Measurements from ENCODE around the gene TUBGCP3.

TUBGCP3 gene

DNA sequence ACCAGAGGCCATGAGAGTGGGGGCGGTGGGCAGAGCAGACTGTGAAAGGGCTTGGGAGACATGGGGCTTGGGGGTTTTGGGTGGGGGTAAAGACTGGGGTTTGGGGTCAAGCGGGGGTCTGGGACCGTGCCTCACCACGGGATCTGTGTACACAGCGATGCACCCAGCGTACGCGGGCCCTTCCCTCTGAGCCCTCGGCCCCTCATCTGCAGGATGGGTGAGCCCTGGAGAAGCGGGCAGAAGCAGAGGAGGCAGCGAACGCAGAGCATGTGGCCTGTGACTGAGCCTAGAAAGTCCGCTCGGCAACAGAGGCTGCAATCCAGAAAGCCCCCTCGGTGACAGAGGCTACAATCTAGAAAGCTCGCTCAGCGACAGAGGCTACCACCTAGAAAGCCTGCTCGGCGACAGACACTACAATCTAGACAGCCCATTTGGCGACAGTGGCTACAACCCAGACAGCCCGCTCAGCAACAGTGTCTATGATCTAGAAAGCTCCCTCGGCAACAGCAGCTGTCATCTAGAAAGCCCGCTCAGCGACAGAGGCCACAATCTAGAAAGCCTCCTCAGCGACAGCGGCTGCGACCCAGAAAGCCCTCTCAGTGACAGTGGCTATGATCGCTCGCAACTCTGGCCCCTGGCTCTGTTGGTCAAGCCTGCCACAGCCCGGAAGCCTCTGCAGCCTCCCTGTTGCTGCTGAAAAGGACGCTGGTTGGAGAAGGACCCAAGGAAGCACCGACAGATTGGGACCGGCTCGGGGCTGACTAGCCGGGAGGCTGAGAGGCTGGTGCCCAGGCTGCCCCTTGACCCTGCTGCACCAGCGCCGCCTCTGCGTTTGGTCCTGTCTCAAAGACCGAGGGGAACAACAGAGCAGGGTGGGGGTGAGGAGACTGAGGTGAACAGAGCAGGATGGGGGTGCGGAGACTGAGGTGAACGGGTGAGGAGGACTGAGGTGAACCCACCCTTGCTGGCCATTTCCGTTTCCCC, 143.2 kb downstream of the TUBGCP3 start:
- H3K27me3 Mint-ChIP-seq: peaks cover 45% of the 10 kb centered on the region
- no peak overlapping the region for H3K27ac Mint-ChIP-seq
- H3K36me3 Mint-ChIP-seq: no peaks in the 10 kb centered on the region
- no peaks in the 10 kb centered on the region for H3K4me1 Mint-ChIP-seq
- no peak overlapping the region for H3K4me3 Mint-ChIP-seq
- no peaks in the 10 kb centered on the region for H3K9me3 Mint-ChIP-seq
- no peak for ATAC-seq

DNA sequence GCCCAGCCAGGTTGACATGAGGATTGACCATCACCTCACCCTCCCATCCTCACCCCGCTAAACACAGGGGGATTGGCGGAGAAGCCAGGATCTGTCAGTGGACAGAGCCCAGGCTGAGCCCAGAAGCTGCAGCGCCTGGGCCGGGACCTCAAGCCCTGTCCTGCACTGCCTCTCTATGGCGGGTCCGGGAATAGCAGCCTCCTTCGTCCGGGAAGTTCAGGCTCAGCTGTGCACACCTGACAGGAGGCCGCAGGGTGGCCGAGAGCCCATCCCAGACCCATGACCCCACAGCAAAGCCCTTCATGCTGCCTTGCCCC, 144.0 kb downstream of the TUBGCP3 start:
- peaks cover 49% of the 10 kb centered on the region for H3K27me3 Mint-ChIP-seq
- H3K4me3 Mint-ChIP-seq: no peak overlapping the region
- H3K9me3 Mint-ChIP-seq: no peaks in the 10 kb centered on the region
- ATAC-seq: no peak
- no peaks in the 10 kb centered on the region for H3K36me3 Mint-ChIP-seq
- H3K27ac Mint-ChIP-seq: no peak overlapping the region
- no peaks in the 10 kb centered on the region for H3K4me1 Mint-ChIP-seq

DNA sequence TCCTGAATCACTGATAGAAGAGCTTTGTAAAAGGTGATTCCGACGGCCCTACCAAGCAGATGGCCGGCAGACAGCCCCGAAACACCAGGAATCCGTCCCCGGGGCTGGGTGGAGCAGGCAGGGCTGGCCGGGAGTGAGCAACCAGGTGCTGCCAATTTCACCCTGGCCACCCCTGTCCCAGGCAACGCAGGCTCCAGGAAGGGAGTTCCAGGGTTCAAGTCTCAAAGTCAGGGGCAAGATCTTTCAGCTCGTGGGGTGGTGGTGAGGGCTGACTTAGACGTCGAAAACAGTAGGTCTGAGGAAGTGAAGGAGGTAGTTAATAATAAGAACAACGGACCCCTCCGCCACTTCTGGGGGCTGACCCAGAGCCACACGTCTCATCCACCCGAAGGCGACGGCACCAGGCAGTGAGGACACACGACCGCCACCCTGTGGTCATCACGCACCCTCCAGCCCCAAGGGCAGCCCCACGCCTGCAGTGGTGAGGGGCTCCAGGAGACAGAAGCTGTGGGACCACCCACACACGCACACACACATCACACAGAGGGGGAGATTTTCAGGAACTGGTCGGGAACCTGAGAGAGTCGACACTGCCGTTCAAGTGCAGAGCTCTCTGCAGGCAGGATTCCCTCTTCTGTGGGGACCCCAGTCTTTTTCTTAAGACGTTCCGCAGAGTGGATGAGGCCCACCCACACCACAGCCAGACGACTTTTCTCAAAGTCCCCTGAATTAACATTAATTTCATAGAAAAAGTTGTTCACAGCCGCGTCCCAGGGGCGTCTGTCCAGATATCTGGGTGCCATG, 144.6 kb downstream of the TUBGCP3 start:
- Mint-ChIP-seq H3K27ac (no peak overlapping the region), H3K9me3 (peaks cover 1% of the 10 kb centered on the region), H3K36me3 (no peaks in the 10 kb centered on the region), H3K4me3 (no peak overlapping the region), H3K27me3 (peaks cover 49% of the 10 kb centered on the region), H3K4me1 (no peaks in the 10 kb centered on the region)
- ATAC-seq: no peak

DNA sequence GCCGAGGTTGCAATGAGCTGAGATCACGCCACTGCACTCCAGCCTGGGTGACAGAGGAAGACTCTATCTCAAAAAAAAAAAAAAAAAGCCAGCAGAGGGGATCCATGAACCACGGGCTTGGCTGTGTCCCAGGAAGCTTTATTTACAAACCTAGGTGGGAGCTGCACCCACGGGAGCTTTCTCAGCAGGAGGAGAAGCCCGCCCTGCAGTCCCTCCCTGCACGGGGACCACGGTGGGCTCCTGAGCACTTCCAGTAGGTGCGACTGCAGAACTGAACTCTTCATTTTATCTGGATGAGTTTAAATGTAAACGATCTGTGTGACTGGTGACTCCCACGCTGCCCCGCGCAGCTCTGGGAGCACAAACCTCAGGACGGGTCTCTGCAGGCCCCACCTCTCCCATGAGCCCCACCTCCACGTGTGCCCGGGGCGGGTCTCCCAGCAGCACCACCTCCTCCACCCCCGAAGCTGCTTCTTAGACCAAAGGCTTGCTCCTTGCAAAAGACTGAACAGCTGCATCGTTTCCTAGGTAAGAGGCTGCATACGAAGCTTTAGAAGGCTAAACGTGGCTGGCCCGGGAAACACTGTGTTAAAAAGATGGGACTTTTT, 145.4 kb downstream of the TUBGCP3 start:
- peaks cover 8% of the 10 kb centered on the region for H3K9me3 Mint-ChIP-seq
- ATAC-seq: no peak
- H3K4me3 Mint-ChIP-seq: no peak overlapping the region
- H3K36me3 Mint-ChIP-seq: no peaks in the 10 kb centered on the region
- H3K27ac Mint-ChIP-seq: no peak overlapping the region
- no peaks in the 10 kb centered on the region for H3K4me1 Mint-ChIP-seq
- H3K27me3 Mint-ChIP-seq: peaks cover 48% of the 10 kb centered on the region

DNA sequence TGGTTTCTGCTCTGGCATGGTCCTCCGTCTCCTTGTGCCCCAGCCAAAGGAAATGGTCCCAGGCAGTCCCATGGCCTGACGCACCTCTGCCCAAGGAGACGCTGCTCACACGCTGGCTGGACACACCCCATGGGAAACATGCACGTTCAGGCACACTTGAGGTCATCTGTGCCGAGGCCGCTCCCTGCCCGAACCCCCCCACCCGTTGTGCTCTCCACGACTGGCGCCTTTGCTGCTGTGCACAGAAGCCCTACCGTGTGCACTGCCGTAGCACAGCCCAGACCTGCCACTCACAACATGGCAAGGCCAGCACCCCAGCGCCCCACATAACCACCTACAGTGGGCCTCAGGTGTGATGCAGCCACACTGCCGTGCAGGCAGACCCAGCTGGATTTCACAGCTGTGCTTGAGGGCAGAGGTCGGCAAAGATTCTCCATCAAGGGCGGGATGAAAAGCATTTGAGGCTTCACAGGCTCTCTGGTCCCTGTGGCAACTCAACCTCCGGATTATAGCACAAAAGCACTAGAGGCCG, 146.1 kb downstream of the TUBGCP3 start:
- H3K27me3 Mint-ChIP-seq: peaks cover 41% of the 10 kb centered on the region
- H3K4me3 Mint-ChIP-seq: no peak overlapping the region
- no peak for ATAC-seq
- H3K4me1 Mint-ChIP-seq: no peaks in the 10 kb centered on the region
- H3K9me3 Mint-ChIP-seq: peaks cover 8% of the 10 kb centered on the region
- H3K36me3 Mint-ChIP-seq: no peaks in the 10 kb centered on the region
- H3K27ac Mint-ChIP-seq: no peak overlapping the region

DNA sequence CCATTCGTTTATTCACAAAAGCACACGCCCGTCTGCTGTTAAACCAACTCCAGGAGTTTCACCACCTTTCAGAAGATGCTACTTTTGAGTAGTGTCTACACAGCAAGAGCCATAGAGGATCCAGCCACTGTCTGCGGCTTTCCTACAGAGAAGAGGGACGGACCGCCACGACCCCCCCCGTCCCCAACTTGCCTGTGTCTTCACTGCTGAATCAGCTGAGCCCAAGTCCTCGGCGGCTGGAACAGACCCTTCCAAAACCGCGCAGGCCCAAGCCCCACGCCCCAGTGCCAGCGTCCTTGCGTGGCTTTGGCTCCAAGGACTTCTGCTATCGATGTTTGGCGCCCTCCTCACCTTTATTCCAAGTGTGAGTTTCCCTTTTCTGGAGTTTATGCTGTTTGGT, 146.7 kb downstream of the TUBGCP3 start:
- H3K27me3 Mint-ChIP-seq: peaks cover 34% of the 10 kb centered on the region
- no peak for ATAC-seq
- no peaks in the 10 kb centered on the region for H3K4me1 Mint-ChIP-seq
- H3K27ac Mint-ChIP-seq: no peak overlapping the region
- no peak overlapping the region for H3K4me3 Mint-ChIP-seq
- no peaks in the 10 kb centered on the region for H3K36me3 Mint-ChIP-seq
- H3K9me3 Mint-ChIP-seq: peaks cover 8% of the 10 kb centered on the region

DNA sequence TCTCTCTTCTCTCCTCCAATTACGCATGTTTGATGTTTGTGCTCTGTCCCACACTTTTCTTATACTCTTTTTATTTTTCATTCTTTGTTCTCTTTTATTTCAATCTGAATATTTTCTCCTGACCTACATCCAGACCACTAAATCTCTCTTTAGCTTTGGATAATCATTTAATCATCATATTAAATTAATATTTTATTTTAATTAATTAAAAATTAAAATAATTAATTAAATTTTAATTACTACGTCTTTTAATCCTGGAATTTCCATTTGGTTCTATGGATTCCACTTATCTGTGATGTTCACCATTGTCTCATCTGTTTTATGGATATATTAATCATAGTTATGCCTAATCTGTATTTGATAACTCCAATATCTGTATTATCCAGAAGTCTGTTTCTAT, 149.4 kb downstream of the TUBGCP3 start:
- Mint-ChIP-seq H3K9me3 (peaks cover 8% of the 10 kb centered on the region), H3K4me1 (no peaks in the 10 kb centered on the region), H3K4me3 (no peak overlapping the region), H3K27me3 (peaks cover 21% of the 10 kb centered on the region), H3K36me3 (no peaks in the 10 kb centered on the region), H3K27ac (no peak overlapping the region)
- ATAC-seq: no peak

DNA sequence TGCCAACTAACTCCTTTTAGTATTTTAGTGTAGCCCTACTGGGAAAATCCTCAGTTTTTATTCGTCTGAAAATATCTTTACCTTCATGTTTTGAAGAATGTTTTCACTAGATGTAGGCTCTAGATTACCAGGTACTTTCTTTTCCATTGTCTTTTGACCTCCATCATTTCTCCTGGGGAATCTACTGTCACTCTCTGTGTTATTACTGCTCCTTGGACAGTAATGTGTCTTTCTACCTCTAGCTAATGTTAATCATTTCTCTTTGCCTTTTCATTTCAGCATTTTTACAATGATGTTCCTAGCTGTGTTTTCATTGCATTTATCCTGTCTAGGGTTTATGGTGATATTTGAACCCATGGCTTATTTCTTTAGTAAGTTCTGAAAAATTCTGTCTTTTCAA, 149.9 kb downstream of the TUBGCP3 start:
- no peak for ATAC-seq
- H3K4me3 Mint-ChIP-seq: no peak overlapping the region
- peaks cover 8% of the 10 kb centered on the region for H3K9me3 Mint-ChIP-seq
- no peaks in the 10 kb centered on the region for H3K36me3 Mint-ChIP-seq
- H3K4me1 Mint-ChIP-seq: no peaks in the 10 kb centered on the region
- H3K27ac Mint-ChIP-seq: no peak overlapping the region
- peaks cover 17% of the 10 kb centered on the region for H3K27me3 Mint-ChIP-seq

DNA sequence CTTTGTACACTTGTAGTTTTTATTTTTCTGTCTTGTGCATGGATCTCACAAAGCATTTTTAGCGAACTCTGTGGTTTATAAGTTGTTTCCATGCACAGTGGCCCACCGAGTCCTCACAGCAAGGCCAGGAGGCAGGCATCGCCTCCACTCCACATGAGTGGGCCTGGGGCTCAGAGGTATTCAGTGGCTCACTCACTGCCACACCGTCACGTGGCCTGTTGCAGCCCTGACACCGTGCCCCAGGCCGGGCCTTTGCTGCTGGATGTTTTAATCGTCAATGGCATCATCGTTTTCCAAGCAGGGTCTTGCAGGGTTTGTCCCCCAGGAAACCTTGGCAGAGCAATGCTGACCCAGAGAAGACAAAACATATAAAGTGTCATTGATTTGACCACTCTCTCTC, 152.0 kb downstream of the TUBGCP3 start:
- Mint-ChIP-seq H3K4me1 (no peaks in the 10 kb centered on the region), H3K27me3 (peaks cover 13% of the 10 kb centered on the region), H3K4me3 (no peak overlapping the region), H3K36me3 (no peaks in the 10 kb centered on the region), H3K9me3 (peaks cover 8% of the 10 kb centered on the region), H3K27ac (no peak overlapping the region)
- no peak for ATAC-seq

Measured in stimulated activated memory B cell treated with anti-CD40 and anti-IgM and Interleukin-4, amounts not matched to agents 10 μg/mL and 1 μg/mL and 100 μg/mL, for 72 hours (primary cell).